ENCODE data around the gene GBF1. TPM values are rescaled to one million over a fixed set of nuclear protein-coding genes. Genes with fewer than 3 reads are reported as not detected.

Gene GBF1
- total RNA-seq, 2 experiments from 2014 or later, result 40.1 to 40.6 TPM

DNA sequence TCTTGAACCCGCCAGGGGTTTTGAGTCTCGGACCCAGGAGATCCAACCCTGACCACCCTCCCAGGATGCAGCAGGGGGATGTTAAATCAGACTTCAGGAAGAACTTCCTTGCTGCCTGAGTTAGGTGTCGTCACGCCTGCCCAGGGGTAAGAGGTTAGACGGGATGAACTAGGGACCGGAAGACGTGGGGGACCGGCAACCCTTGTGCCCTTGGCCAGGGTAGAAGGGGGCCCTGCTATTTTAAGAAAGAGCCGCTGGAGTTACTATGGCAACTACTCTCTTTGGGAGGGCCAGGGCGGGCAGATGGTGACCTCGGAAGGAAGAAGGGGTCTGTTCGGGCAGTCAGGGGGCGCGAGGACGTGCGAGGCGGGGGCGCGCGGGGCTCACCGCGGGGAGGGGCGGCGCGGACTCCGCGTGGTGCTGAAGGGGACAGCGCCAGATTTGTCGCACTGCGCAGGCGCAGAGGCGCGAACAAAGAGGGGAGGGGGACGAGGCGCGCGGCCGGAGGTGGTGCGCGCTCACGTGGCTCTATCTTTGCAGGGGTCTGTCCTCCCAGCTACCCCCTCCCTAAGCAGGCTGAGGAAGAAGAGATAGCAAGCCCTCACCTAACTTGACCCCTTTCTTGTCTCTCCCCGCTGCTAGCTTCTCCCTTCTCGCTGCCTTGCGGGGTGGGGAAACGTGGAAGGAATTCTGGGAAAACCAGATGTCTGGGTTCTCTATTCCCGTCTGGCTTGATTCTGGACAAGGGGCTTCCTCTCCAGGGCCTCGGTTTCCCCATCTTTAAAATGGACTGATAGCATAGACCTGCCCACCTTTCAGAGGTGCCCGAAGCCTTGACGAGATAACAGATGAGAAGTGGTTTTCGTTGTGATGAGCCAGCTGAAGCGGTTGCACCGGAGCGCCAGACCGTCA, 174.2 kb downstream of the GBF1 start:
- no peaks in the 10 kb centered on the region for H3K9me3 Mint-ChIP-seq

DNA sequence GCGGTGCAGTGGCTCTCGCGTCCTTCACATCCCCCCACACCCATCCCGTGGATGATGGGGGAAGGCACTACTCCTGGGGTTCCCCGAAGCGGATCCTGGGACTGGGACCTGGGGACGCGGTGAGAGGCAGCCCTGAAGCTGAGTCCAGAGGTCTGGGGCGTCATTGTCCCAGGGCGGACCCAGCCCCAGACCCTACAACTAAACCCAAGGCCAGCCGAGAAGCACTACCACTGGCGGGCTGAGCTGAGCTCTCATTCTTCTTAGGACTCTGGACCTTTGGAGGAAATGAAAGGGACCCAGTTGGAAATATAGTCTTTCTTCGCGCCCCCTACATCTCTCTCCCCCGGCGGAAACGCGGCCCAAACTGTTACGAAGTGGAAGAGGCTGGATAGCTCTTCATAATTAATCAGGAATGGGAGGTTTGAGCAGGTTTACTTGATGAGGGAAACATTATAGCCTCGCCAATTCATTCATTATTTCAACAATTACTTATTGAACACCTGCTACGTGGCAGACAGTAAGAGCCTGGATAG, 174.9 kb downstream of the GBF1 start:
- Mint-ChIP-seq H3K27ac (peak overlapping the region; percentile 91), H3K9me3 (no peaks in the 10 kb centered on the region), H3K4me3 (peak overlapping the region; percentile 93), H3K27me3 (peaks cover 23% of the 10 kb centered on the region), H3K36me3 (peaks cover 4% of the 10 kb centered on the region), H3K4me1 (peaks cover 26% of the 10 kb centered on the region)
- POLR2A ChIA-PET, result interaction anchor here (0.6 to 6.6 kb wide), 7 partner anchors 10 to 228 kb away, joined by 3 to 140 read pairs (median 20); partner anchors contain the start of genes C10orf95, CUEDC2, GBF1 and NFKB2
- ATAC-seq (ENCODE audit: low read depth) (no peak), DNase-seq (no peak)

More for the DNA sequence above, 174.2 kb downstream of the GBF1 start:
- peak; percentile 87 for DNase-seq
- Mint-ChIP-seq H3K4me1 (peaks cover 26% of the 10 kb centered on the region), H3K27ac (peak overlapping the region; percentile 7), H3K27me3 (peaks cover 24% of the 10 kb centered on the region), H3K4me3 (peak overlapping the region; percentile 93), H3K36me3 (peaks cover 3% of the 10 kb centered on the region)
- POLR2A ChIA-PET, result interaction anchor here (1.4 to 6.6 kb wide), 6 partner anchors 9 to 227 kb away, joined by 3 to 140 read pairs (median 30); partner anchors contain the start of genes C10orf95, CUEDC2 and NFKB2
- no peak for ATAC-seq (ENCODE audit: low read depth)

DNA sequence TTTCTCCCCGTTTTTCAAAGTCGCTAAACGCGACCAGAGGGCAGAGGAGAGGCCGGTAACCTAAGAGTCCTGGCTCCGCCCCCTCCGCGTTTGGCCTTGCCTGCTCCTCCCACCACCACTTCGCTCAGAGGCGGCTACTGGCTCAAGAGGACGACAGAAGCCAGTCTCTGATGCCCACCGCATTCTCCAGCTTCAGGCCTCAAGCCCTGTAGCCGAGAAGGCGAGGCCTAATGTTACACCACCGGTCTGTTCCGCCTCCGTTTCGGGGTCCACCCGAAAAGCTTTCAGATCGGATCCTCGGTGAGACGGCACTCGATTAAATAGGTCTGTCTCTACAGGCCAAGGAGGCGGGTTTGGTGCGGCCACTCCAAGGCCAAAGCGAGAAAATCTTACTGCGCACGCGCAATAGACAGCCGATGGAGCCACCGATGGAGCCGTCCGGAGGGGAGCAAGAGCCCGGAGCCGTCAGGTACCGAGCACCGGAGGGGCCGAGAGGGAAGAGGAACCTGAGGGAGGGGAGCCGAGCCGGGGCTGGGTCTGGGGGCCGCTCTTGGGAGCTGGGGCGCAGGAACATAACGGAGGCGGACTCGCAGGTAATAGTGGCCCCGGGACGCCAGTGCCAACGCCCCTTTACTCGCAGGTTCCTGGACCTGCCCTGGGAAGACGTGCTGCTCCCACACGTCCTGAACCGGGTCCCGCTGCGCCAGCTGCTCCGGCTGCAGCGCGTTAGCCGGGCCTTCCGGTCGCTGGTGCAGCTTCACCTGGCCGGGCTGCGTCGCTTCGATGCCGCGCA, 175.6 kb downstream of the GBF1 start, which contains the start of gene FBXL15:
FBXL15 (plus strand) TSS at position 123 of the 793 bp plus-strand sequence; CDS start at position 417, 294 bp downstream.
- DNase-seq (peak; percentile 95), ATAC-seq (ENCODE audit: low read depth) (peak; percentile 75)
- Mint-ChIP-seq H3K36me3 (peaks cover 4% of the 10 kb centered on the region), H3K9me3 (no peaks in the 10 kb centered on the region), H3K27me3 (peaks cover 23% of the 10 kb centered on the region), H3K27ac (peak within 1 kb of the TSS; percentile 91), H3K4me3 (peak within 1 kb of the TSS; percentile 93), H3K4me1 (peaks cover 26% of the 10 kb centered on the region)
- POLR2A ChIA-PET, result interaction anchor here (0.6 to 6.6 kb wide), 12 partner anchors 8 to 229 kb away, joined by 3 to 140 read pairs (median 7); partner anchors contain the start of genes C10orf95, CUEDC2, GBF1 and NFKB2

DNA sequence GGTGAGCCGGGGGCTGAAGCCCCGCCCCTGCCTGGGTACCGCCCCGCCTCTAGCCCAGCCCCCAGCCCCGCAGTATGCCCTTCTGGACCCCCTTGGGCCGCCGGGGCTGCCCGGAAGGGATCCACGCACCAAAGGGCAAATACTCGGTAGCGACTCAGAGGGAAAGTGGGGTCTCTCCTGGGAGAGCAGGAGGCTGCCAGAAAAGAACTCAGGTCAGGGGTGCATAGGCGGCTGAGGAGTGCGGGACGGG, 176.1 kb downstream of the GBF1 start:
- peaks cover 19% of the 10 kb centered on the region for H3K27me3 Mint-ChIP-seq
- ATAC-seq (ENCODE audit: low read depth), result no peak
- no peak for DNase-seq
- peak overlapping the region; percentile 91 for H3K27ac Mint-ChIP-seq
- H3K36me3 Mint-ChIP-seq, result peaks cover 4% of the 10 kb centered on the region
- no peaks in the 10 kb centered on the region for H3K9me3 Mint-ChIP-seq
- H3K4me1 Mint-ChIP-seq, result peaks cover 28% of the 10 kb centered on the region
- peak overlapping the region; percentile 93 for H3K4me3 Mint-ChIP-seq
- POLR2A ChIA-PET, result interaction anchor here (0.8 to 6.6 kb wide), 11 partner anchors 8 to 192 kb away, joined by 3 to 140 read pairs (median 9); partner anchors contain the start of genes C10orf95, CUEDC2 and NFKB2

DNA sequence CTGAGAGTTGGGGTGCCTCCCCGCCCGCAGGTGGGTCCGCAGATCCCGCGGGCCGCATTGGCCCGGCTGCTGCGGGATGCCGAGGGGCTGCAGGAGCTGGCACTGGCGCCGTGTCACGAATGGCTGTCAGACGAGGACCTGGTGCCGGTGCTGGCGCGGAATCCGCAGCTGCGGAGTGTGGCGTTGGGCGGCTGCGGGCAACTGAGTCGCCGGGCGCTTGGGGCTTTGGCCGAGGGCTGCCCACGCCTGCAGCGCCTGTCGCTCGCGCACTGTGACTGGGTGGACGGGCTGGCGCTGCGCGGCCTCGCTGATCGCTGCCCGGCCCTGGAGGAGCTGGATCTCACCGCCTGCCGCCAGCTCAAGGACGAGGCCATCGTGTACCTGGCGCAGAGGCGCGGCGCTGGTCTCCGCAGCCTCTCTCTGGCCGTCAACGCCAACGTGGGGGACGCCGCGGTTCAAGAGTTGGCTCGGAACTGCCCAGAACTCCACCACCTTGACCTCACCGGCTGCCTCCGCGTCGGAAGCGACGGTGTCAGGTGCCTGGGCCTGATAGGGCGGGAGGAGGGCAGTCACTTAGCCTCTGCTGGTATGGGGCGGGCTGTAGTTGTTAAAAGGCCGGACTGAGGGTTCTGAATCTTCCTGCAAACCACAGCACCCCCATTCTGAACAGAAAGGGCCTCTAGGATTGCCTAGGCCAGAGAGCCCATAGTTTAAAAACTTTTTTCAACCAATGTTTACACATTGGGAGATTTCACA, 176.6 kb downstream of the GBF1 start:
- DNase-seq, result no peak
- peak overlapping the region; percentile 91 for H3K27ac Mint-ChIP-seq
- H3K4me1 Mint-ChIP-seq, result peaks cover 30% of the 10 kb centered on the region
- H3K27me3 Mint-ChIP-seq, result peaks cover 19% of the 10 kb centered on the region
- H3K4me3 Mint-ChIP-seq, result peak overlapping the region; percentile 93
- no peaks in the 10 kb centered on the region for H3K9me3 Mint-ChIP-seq
- POLR2A ChIA-PET, result interaction anchor here (0.8 to 6.6 kb wide), 11 partner anchors 9 to 192 kb away, joined by 3 to 140 read pairs (median 9); partner anchors contain the start of genes C10orf95, CUEDC2 and NFKB2
- peaks cover 4% of the 10 kb centered on the region for H3K36me3 Mint-ChIP-seq
- peak; percentile 9 for ATAC-seq (ENCODE audit: low read depth)

DNA sequence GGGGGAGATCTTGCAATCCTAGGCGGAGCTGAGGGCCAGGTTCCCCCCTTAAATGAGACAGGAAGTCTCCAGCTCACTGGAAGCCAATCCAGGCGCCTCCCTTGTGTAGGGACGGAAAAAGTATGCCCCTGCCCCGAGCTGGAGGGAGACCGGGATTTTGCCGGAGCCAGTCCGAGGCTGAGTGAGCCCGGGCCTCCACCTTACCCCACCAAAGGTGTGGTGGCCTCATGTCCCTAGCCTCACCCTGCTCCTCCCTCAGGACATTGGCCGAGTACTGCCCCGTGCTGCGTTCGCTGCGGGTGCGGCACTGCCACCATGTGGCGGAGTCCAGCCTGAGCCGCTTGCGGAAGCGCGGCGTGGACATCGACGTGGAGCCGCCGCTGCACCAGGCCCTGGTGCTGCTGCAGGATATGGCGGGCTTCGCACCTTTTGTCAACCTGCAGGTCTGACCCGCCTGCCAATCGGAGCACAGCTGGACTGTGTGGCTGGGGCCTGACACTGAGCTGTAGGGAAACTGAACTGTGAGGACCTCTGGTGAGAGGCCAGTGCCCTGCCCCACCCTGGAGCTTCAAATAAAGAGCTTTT, 177.3 kb downstream of the GBF1 start:
- DNase-seq, result peak; percentile 75
- Mint-ChIP-seq H3K4me3 (peak overlapping the region; percentile 93), H3K27ac (peak overlapping the region; percentile 73), H3K36me3 (peaks cover 6% of the 10 kb centered on the region), H3K27me3 (peaks cover 14% of the 10 kb centered on the region), H3K4me1 (peaks cover 36% of the 10 kb centered on the region), H3K9me3 (no peaks in the 10 kb centered on the region)
- ATAC-seq (ENCODE audit: low read depth), result peak; percentile 14
- POLR2A ChIA-PET, result interaction anchor here (1.1 to 6.6 kb wide), 7 partner anchors 11 to 161 kb away, joined by 4 to 140 read pairs (median 20); partner anchors contain the start of genes C10orf95, CUEDC2 and NFKB2

DNA sequence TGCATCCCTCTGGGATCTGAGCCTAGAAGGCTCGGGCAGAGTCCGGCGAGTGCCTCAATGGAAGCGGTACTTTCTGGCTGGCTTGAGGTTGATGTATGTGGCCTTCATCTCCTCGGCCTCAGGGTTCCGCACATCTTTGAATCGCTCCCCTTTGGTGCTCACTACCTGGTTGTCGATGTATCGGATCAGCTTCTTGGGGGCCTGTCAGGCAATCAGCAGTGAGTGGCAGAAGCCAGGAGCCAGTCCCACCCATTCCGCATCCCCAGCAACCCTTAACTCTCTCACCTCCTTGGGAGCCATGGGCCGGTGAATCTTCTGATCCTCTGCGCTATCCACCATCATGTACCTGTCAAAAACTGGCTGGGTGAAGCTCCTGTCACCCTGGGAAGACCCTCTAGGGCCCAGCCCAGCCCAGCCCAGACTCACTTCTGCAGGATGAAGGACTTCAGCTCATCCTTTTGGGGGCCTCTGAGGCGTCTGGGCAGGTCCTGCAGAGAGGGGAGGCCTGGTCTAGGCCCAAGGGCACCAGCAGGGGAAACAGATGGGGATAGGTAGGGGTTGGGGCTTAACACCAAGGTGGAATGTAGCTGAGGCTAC, 178.1 kb downstream of the GBF1 start:
- Mint-ChIP-seq H3K27me3 (peaks cover 6% of the 10 kb centered on the region), H3K4me3 (no peak overlapping the region), H3K27ac (no peak overlapping the region), H3K9me3 (no peaks in the 10 kb centered on the region), H3K36me3 (peaks cover 6% of the 10 kb centered on the region), H3K4me1 (peaks cover 36% of the 10 kb centered on the region)
- ATAC-seq (ENCODE audit: low read depth) (no peak), DNase-seq (no peak)
- POLR2A ChIA-PET, result interaction anchor here (2.7 to 6.6 kb wide), 5 partner anchors 10 to 55 kb away, joined by 9 to 140 read pairs (median 39); partner anchors contain the start of genes C10orf95, CUEDC2 and NFKB2

DNA sequence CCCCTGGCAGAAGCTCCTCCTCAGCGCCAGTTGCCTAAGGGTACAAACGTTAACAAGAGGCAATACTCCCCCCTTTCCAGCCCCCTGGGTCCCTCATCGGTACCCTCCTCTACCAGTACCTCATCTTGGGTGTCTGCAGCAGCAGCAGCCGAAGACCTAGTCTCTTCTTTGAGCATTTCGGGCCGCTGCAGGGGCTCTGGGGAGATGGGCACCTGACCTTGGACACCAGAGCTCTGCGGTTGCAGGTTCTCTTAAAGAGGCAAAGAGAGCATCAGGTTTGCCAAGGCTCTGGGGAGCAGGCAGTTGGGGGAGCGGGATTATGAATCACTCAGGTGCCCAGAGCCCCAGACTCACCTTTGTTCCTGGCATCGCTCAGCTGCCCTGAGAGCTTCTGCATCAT, 178.8 kb downstream of the GBF1 start:
- no peak overlapping the region for H3K27ac Mint-ChIP-seq

DNA sequence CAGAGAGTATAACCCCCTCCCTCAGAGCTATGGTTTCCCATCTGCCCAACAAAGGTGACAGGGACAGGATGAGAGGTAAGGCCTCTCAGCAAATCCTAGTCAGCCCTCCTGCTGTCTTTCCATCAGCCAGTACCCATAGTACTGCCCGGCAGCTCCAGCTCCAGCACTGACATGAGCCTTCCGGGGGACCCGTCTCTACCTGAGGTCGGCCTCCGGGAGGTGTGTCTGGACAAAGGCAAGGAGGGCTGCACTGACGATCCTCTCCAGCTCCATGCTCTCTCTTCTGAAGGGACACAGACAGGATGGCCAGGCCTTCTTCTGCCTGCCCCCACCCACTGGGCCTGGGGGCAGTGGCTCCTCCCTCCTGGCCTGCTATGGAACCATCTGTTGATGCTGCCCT, 179.6 kb downstream of the GBF1 start:
- peaks cover 27% of the 10 kb centered on the region for H3K4me1 Mint-ChIP-seq
- POLR2A ChIA-PET, result interaction anchor here (0.9 to 6.6 kb wide), 2 partner anchors 9 to 25 kb away, joined by 5 to 140 read pairs; partner anchors contain the start of gene CUEDC2
- H3K27me3 Mint-ChIP-seq, result no peaks in the 10 kb centered on the region
- DNase-seq (no peak), ATAC-seq (ENCODE audit: low read depth) (no peak)
- H3K27ac Mint-ChIP-seq, result peak overlapping the region; percentile 9
- H3K36me3 Mint-ChIP-seq, result peaks cover 6% of the 10 kb centered on the region
- H3K4me3 Mint-ChIP-seq, result no peak overlapping the region
- no peaks in the 10 kb centered on the region for H3K9me3 Mint-ChIP-seq

More for the DNA sequence above, 178.8 kb downstream of the GBF1 start:
- Mint-ChIP-seq H3K36me3 (peaks cover 6% of the 10 kb centered on the region), H3K4me1 (peaks cover 33% of the 10 kb centered on the region), H3K9me3 (no peaks in the 10 kb centered on the region), H3K27me3 (peaks cover 1% of the 10 kb centered on the region), H3K4me3 (no peak overlapping the region)
- POLR2A ChIA-PET, result interaction anchor here (0.9 to 6.6 kb wide), 5 partner anchors 9 to 37 kb away, joined by 5 to 140 read pairs (median 39); partner anchors contain the start of genes C10orf95, CUEDC2 and NFKB2
- ATAC-seq (ENCODE audit: low read depth) (no peak), DNase-seq (no peak)

DNA sequence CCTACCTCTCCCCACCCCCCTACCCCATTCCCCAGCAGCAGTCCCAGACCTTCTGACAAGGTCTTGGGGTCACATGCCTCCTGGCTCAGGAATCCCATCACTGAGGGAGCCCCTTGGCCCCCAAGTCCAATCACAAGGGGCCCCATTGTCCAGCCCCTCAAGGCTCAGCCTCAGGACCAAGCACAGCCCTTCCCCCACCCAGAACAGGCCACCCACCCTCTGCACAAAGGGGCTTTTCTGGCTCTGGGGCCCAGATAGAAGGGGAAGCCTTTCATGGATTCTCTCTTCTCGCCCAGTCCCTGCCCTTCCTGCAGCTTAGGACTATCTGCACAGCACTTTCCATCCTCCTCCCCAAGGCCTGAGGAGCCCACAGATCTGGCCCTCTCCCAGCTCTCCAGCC, 180.1 kb downstream of the GBF1 start:
- no peaks in the 10 kb centered on the region for H3K9me3 Mint-ChIP-seq
- ATAC-seq (ENCODE audit: low read depth), result no peak
- POLR2A ChIA-PET, result interaction anchor here (6.6 kb wide), 1 partner anchor 8 kb away, joined by 140 read pairs; the partner anchor contains the start of gene CUEDC2
- no peak overlapping the region for H3K4me3 Mint-ChIP-seq
- peak overlapping the region; percentile 56 for H3K27ac Mint-ChIP-seq
- H3K36me3 Mint-ChIP-seq, result peaks cover 6% of the 10 kb centered on the region
- no peak for DNase-seq
- H3K4me1 Mint-ChIP-seq, result peaks cover 22% of the 10 kb centered on the region
- no peaks in the 10 kb centered on the region for H3K27me3 Mint-ChIP-seq

- no peaks in the 10 kb centered on the region for H3K9me3 Mint-ChIP-seq
- POLR2A ChIA-PET, result interaction anchor here (1.0 kb wide), 1 partner anchor 17 kb away, joined by 3 read pairs; no protein-coding TSS in a partner anchor
- ATAC-seq (ENCODE audit: low read depth), result no peak
- DNase-seq, result no peak
- no peaks in the 10 kb centered on the region for H3K27me3 Mint-ChIP-seq
- peaks cover 27% of the 10 kb centered on the region for H3K4me1 Mint-ChIP-seq
- H3K27ac Mint-ChIP-seq, result no peak overlapping the region
- H3K4me3 Mint-ChIP-seq, result no peak overlapping the region
- peaks cover 11% of the 10 kb centered on the region for H3K36me3 Mint-ChIP-seq
Measured at GRCh38 chr10:102426803-102427287, 181.5 kb downstream of the GBF1 start.
